GM19025 (cell line): ENCODE results near the gene ZNF182.
"Not testable (repeated sequence)": the region's sequence is repeated elsewhere in the genome, so short reads cannot be mapped to it uniquely, and the experiment has no call there.

Source experiments
- ATAC-seq: cut with Tn5 transposase; IDR thresholded peaks from one replicate; pipeline ENCODE4 v1.9.1; 2021; ENCODE audit warnings: mild to moderate bottlenecking, low read depth, moderate library complexity; ENCODE audit not compliant: unreplicated experiment

The ZNF182 gene

DNA sequence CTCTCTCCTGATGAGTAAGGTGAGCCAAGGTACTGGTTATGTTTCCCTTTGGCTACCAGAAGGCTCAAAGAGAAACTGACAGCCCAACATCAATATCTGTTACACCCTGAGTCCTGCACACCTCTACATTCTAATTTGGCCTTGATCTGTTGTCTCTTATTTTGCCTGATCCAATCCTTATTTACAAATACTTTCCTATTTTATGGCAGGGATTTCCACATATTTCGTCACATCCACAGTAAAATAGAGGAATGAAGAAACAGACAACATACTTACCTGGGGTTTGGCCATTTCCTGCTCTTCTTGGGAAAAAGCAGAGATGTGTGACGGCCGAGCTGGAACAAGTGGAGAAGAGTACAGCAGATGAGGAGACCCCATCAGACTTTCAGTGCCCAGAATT lies 1.5 kb downstream of the ZNF182 start:
- ATAC-seq = no peak

DNA sequence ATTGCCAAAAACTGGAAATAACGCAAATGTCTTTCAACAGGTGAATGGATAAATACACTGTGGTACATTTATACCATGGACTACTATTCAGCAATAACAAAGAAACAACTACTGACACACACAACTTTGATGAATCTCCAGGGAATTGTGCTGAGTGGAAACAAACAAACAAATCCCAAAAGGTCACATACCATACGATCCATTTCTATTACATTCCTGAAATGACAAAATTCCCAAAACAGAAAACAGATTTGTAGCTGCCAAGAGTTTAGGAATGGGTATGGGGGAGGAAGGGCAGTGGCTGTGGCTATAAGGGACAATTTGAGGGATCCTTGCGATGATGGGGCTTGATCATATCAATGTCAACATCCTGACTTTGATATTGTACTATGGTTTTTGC lies 2.5 kb downstream of the ZNF182 start:
- ATAC-seq = no peak

DNA sequence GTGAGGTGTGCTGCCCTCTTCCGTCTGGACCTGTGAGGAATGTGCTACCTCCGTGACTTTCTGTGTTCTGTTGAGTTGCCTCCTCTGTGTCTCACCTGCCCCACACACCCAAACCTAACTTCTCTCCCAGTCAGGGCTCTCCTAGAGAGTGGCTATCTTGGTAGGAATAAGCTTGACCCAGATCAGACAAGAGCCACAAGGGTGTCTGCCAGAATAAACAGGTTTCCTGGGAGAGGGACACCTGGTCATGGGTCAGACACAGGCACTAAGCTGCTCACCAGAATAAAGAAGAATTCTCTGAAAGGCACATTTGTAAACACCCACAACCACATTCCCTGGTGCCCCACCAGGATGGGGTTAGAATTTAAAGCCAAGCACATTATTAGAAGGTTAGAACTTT lies 11.1 kb downstream of the ZNF182 start:
- ATAC-seq = no peak

DNA sequence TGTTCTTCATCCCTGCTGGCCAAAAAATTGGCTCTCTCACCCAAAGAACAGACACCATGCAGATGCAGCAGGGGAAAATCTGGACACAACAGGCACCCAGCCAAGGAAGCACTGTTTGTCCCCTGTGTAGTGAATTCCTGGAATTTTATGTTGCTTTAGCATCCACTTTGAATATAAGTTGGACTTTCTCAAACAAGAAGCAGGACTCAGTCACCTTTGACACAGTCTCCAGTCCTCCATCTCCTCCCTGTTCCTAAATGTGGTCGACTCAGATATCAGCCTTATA lies 11.8 kb downstream of the ZNF182 start:
- no peak for ATAC-seq

DNA sequence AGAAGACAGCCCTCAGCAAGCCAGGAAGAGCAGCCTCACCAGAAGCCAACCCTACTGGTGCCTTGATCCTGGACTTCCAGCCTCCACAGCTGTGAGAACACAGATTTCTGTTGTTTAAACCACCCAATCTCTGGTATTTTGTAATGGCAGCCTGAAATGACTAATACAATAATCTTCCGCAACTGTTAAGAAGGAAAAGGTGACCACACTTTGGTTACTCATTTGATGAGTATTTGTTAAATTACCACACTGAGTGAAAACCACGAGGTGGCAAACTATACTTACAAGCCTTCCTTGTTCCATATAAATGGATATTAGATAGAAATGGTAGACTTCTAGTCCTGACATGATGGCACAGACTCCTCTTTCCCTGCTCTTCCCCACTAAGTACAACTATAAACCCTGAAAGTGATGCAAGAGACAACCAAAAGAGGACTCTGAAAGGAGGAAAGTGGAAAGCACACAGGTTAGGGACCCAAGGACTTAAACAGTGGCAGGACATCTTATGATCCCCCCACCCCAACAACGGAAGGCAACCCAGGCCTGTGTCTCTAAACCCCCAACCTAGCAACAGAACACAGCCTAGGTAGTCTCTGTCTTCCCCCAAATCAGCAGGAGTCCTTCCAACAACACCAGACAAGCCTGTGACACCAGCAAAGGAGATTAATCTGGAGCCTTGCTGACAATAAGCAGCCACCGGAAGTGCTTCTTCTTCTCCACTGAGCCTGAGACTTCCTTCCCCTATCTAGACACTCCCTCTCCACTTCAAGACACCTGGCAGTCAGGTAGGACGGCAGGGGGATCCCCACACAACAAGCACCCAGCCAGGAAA lies 12.3 kb downstream of the ZNF182 start:
- no peak for ATAC-seq

DNA sequence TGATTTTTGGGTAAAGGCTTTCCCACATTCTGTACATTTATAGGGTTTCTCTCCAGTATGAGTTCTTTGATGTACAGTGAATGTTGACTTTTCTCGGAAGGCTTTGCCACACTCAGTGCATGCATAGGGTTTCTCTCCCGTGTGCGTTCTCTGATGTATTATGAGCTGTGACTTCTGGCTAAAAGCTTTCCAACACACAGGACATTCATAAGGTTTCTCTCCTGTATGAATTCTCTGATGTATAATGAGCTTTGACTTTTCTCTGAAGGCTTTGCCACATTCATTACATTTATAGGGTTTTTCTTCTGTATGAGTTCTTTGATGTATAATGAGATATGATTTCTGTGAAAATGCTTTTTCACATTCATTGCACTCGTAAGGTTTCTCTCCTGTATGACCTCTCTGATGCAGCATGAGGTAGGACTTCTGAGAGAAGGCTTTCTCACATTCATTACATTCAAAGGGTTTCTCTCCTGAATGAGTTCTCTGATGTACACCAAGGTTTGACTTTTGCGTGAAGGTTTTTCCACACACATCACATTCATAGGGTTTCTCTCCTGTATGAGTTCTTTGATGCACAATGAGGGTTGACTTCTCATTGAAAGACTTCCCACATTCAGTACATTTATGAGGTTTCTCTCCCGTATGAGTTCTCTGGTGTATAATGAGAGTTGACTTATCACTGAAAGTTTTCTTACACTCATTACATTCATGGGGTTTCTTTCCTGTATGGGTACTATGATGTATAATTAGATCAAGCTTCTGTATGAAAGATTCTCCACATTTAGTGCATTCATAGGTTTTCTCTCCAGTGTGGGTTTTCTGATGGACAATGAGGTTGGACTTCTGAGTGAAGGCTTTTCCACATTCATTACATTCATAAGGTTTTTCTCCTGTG lies 27.3 kb downstream of the ZNF182 start:
- no peak for ATAC-seq

DNA sequence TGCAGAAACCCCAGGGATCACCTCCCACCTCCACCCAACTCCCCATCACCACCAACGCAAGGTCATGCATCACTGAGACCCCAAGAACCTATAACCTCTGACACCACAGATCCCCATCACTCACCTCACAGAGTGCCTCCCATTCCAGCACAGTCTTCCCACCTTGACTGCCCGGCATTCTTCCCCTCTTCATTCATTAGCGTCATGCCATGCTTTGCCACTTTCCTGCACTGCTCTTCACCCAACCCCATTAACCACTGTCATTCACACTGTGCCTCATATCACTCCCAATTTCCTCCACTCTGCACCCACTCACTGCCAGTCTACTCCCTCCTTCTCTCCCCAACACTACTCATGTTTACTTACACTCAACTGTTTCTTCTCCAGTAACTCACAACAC lies 30.6 kb downstream of the ZNF182 start:
- no peak for ATAC-seq

DNA sequence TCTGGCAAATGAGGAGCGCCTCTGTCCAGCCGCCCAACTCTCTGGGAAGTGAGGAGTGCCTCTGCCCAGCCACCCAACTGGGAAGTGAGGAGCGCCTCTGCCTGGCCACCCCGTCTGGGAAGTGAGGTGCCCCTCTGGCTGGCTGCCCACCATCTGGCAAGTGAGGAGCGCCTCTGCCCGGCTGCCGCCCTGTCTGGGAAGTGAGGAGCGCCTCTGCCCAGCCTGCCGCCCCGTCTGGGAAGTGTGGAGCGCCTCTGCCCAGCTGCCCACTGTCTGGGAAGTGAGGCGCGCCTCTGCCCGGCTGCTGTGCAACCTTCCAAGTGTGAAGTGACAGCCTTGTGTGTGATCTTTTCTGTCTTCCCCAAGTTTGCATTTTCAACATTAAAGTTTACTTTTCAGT lies 38.3 kb downstream of the ZNF182 start:
- ATAC-seq = not testable (repeated sequence)

DNA sequence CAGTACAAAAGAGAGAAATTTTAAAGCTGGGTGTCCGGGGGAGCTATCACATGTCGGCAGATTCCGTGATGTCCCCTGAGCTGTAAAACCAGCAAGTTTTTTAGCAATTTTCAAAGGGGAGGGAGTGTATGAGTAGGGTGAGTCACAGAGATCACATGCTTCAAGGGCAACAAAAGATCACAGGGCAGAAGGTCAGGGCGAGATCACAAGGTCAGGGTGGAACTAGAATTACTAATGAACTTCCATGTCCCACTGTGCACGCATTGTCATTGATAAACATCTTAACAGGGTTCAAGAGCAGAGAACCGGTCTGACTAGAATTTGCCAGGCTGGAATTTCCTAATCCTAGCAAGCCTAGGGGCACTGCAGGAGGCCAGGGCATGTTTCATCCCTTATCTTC lies 42.0 kb downstream of the ZNF182 start:
- not testable (repeated sequence) for ATAC-seq

DNA sequence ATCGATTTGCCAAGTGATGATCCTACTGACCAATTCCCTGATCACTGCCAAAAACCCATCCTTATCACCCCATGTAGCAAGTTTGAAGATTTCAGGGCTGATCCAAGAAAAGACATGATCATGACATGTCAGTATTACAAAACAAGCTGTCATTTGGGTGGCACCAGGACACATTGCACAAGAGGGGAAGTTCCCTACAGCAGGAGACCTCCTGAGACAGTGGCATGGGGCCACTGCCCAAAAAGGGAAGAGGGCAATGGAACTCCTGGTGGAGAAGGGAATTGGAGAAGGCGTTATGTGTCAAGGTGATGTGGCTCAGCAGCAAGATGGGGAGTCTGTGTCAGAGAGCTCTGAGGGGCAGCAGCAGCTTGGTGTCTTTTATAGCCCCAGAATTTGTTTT lies 43.4 kb downstream of the ZNF182 start:
- ATAC-seq = no peak

DNA sequence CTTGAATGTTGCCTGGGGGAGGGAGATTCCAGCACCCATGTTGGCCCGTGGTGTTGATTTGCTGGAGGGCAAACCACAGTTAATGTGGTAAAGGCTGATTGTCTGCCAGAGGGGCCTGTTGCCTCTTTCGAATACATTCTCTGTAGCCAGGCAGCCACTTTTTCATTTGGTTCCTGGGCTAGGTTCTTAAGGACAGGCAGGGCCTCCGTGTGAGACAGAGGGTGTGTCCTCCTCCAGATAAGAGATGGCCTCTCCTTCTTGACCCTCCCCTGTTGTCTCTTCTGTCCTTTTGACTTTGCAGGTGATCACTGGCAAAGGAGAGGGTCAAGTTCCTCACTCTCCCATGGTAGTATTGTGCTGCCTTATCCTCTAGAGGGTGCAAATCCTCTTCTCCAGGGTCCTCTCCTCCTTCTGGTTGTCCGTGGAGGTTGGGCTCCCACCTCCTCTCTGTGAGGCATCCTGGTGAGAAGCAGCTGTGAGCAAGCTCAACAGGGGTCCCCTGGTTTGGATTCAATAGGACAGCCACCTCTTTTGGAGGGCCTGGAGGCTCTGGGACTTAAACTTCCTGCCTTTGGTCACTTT lies 44.9 kb downstream of the ZNF182 start:
- ATAC-seq = no peak

DNA sequence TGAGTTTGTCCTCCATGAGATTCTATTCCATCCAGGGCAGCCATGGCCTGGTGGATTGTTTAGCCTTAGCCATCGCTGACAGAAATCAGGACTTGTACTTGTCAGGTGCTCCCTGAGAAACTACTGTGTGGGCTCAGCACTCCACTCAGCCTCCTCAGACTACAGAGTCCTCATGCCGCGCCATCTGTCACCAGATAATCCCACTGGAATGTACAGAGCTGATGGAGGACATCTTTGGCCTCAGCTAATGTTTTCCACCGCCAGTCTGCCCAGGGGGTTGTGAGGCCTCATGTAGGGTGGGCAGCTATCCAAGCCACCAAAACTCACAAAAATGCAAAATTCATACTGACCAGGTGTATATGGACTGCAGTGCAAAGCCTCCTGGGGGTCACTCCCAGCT lies 45.6 kb downstream of the ZNF182 start:
- not testable (repeated sequence) for ATAC-seq

DNA sequence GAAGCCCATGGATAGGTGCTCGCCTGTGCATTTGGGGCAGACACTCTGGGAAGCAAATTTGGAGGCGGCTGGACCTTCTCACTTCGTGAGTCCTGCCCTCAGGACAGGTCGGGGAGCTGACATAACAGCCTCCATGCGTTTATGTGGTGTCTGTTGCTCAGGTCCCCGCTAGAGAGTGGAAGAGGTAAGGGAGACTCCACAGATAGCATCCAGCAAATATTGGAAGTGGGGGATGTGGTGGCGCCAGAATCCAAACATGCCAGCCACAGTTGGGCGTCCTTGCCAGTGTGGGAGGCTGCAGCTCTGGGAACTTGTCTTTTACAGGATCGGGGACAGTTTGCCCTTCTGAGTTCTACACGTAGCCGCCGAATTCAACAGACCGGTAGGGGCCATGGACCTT lies 47.8 kb downstream of the ZNF182 start:
- ATAC-seq = no peak

DNA sequence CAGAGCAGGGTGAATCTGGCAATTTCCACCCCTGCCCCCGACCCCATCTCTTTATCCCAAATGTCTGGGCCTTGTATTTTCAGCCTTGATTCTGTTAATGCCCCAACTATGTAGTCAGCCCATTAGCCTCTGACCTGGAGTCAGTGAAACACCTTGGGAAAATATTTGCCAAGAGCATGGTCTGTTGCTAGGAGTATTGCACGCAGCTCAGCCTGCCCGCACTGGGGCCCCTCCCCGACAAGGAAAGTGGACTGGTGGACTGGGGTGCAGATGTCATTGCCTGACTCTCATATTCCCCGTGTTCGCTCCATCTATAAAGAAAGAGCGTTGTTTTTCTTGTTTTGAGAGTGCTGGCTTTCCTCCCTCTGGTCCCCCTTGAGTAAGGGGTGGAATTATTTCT lies 48.5 kb downstream of the ZNF182 start:
- ATAC-seq = not testable (repeated sequence)

DNA sequence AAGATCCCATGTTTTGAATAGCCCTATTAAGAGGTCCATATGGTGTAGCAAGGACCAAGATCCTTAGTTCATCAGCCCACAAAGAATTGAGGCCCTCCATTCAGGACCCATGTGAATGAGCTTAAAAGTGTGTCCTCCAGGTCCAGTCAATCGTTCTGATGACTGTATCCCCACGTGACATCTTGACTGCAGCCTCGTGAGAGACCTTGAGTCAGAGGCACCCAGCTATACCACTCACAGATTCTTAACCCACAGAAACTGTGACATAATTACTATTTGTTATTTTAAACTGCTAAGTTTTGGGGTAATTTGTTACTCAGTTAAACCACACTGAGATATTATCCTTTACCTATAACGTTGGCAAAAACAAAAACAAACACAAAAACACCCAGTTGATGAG lies 62.4 kb downstream of the ZNF182 start:
- no peak for ATAC-seq

DNA sequence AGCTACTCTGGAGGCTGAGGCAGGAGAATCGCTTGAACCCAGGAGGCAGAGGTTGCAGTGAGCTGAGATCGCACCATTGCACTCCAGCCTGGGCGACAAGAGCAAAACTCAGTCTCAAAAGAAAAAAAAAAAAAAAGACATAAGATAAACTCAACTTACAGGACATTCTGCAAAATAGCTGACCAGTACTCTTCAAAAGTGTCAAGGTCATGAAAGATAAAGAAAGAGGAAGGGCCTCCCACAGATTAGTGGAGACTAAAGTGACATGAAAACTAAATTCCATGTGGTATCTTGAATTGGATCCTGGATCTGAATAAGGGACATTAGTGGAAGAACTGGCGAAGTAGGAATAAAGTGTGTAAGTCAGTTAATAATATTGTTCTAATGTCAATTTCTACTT lies 63.3 kb downstream of the ZNF182 start:
- ATAC-seq = no peak

DNA sequence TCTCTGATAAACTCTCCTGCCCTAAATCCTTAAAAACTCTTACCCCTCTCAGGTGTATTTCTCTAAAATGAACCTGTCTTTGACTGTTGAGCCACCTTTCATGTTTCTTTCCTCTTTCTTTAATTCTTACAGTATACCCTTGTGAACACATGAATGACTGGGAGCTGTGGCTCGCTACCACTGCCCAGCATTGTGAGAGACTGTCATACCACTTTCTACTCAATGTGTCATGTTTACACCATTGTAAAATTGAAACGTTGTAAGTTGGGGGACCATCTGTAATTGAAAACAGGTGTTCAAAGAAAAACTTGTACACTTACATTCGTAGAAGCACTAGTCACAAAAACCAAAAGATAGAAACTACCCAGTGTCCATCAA lies 66.9 kb downstream of the ZNF182 start:
- ATAC-seq = no peak

DNA sequence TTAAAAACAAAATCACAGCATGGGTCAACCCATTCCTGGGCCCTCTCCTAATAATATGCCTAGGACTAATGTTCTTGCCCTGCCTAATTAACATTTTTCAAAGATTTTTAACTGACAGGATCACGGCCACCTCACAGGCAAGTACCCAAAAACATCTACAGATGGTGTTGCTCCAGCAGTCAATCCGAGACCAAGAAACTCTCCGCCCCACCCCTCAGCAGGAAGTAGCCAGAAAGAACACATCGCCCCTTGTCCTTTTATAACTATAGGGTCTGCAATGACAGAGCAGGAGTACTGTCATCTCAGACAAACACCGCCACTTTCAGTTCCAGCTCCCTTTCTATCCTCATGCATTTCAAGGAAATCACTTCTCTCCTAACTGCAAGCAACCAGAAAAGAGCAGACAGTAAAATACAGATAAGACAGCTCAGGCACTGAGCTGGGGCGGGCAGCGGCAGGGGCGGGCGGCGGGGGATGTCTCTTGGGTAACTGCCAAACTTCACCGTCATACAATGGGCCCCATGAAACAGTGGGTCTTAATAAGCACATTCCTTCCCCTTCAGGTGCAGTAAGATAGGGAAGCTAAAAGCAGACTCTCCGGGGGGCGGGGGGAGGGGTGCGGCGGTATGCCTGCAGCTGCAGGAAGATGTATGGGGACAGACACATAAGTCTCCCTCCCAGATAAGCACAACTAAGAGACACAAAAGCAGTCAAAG lies 67.4 kb downstream of the ZNF182 start:
- ATAC-seq = no peak

DNA sequence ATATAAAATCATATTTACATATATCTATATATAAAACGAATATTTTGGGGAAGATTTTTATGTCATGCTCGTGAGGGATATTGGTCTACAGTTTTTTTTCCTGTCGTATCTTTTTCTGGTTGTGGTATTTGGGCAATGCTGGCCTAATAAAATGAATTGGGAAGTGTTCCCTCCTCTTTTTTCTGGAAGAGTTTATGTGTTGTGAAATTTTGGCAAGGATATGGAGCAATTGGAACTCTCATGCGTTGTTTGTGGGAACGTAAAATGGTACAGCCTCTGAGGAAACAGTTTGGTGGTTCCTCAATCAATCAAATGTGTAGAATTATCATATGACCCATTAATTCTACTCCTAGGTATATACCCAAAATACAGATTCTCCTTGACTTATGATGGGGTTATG lies 69.8 kb downstream of the ZNF182 start:
- no peak for ATAC-seq

DNA sequence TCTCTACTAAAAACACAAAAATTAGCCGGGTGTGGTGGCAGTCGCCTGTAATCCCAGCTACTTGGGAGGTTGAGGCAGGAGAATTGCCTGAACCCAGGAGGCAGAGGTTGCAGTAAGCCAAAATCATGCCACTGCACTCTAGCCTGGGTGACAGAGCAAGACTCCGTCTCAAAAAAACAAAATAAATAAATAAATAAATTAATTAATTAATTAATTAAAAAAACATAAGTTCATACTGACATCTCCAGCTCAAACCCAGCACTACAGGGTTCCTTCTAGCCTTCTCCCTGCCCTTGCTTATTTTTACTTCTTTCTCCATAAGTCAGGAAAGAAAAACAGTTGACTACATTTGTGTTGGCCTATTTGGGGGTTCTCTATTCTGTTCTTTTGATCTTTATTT lies 71.8 kb downstream of the ZNF182 start:
- not testable (repeated sequence) for ATAC-seq

DNA sequence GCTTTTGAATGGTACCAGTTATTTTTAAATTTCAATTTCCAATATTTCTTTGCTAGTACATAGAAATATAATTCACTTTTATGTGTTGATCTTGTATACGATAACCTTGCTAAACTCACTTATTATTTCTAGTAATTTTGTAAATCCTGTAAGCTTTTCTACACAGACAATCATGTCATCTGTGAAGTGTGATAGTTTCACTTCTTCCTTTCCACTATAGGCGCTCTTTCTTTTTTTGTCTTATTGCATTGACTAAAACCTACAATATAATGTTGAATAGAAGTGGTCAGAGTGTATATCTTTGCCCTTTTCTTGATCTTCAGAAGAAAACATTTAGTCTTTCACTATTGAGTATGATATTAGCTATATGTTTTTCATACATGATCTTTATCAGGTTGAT lies 76.6 kb downstream of the ZNF182 start:
- no peak for ATAC-seq
